GM21723 (cell line): ENCODE results near the gene LMCD1.

Experiments used
- ATAC-seq: cut with Tn5 transposase; IDR thresholded peaks from one replicate; pipeline ENCODE4 v1.9.1; 2021; ENCODE audit warnings: mild to moderate bottlenecking, moderate library complexity; ENCODE audit not compliant: unreplicated experiment

LMCD1 gene

GRCh38 chr3:8608041-8608790 lies 106.6 kb downstream of the LMCD1 start:
- ATAC-seq, result no peak

GRCh38 chr3:8608791-8609467 lies 107.3 kb downstream of the LMCD1 start:
- no peak for ATAC-seq

DNA sequence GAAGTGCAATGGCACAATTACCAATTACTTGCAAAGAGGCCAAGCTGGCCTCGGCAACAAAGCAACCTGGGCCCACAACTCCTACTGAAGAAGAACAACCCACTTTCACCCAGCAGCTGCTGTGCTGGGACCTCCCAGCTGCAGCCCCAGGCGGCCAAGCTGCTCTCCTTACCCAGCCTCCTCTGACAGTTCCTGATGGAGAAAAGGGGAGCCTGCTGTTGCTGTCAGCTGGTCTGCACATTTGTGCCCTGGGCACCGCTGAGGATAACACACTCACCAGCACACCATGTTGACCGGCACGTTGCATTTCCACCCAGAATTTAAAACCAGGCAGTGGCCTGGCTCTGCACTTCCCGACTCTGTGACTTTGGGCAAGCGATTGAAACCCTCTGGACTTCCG lies 109.3 kb downstream of the LMCD1 start:
- no peak for ATAC-seq

DNA sequence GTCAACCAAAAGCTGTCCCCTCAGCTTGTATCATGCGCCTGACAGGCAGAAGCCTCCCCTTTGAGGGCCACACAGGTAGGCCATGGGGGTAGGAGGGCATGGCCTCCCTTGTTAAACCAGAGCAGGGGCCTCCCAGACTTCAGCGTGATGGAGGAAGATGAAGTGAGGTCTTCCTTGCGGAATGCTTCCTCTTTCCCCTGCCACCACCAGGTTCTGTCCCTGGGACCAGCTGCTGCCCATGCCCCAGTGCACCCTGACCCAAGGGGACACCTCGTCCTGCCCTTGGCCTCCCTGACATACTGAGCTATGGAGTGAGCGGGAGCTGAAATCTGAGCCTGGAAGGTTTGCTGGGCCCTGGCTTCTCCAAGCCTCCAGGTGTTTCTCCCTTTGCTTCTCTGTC lies 116.3 kb downstream of the LMCD1 start:
- no peak for ATAC-seq

- ATAC-seq, result no peak
These were observed 117.3 kb downstream of the LMCD1 start for GRCh38 chr3:8618950-8619349.

GRCh38 chr3:8619548-8619947 lies 117.9 kb downstream of the LMCD1 start:
- ATAC-seq, result no peak

- ATAC-seq, result no peak
These were observed 119.5 kb downstream of the LMCD1 start for GRCh38 chr3:8621141-8621540.

GRCh38 chr3:8621872-8622271 lies 120.2 kb downstream of the LMCD1 start:
- ATAC-seq, result no peak

GRCh38 chr3:8622873-8623691 lies 121.5 kb downstream of the LMCD1 start:
- peak; percentile 93 for ATAC-seq

DNA sequence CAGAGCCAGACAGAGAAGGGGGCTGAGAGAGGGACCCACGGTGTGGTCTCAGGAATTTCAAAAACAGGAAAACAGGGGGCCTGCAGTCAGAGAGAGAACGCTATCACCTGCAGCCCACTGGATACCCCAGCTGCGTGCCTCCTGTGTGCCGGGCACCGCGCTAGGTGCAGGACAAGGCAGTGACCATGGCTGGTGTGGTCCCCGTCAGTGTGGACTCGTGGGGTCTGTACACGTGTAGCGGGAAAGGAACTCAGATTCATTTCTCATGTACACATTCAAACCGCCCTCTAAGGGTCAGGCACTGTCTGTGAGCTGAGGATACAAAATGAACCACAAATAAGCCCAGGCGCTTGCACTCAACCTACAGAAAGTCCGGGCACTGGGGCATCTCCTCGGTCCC lies 122.1 kb downstream of the LMCD1 start:
- no peak for ATAC-seq
